ENCODE results near the gene PPP2R1B.
A peak's percentile ranks its signal among the peaks of the same experiment; 100 is the strongest.

Gene PPP2R1B

GRCh38 chr11:111776398-111777093 is 10.4 kb upstream of the PPP2R1B start:
- no peak for TF ChIP-seq CREB1 (IDR thresholded peaks at IDR 0.05; ENCODE audit: low read depth)
- no peak for TF ChIP-seq NFIC (IDR thresholded peaks at IDR 0.05)
- no peak for TF ChIP-seq TCF12 (IDR thresholded peaks at IDR 0.05; ENCODE audit: low read depth)
- no peak for TF ChIP-seq EP300 (IDR thresholded peaks at IDR 0.05; ENCODE audit: borderline replicate concordance)
- TF ChIP-seq RAD21 (IDR thresholded peaks at IDR 0.05; ENCODE audit: low read depth): no peak
- no peak for TF ChIP-seq REST (IDR thresholded peaks at IDR 0.05; ENCODE audit: low read depth)
- TF ChIP-seq ZBTB7A (IDR thresholded peaks at IDR 0.05; ENCODE audit: low read depth): no peak
- no peak for TF ChIP-seq TEAD4 (IDR thresholded peaks at IDR 0.05)
- no peak for TF ChIP-seq FOXM1 (IDR thresholded peaks at IDR 0.05; ENCODE audit: borderline replicate concordance, low read depth)
- TF ChIP-seq CEBPB (IDR thresholded peaks at IDR 0.05): no peak
- TF ChIP-seq EGR1 (IDR thresholded peaks at IDR 0.05): no peak

GRCh38 chr11:111774955-111775710 is 8.9 kb upstream of the PPP2R1B start:
- peak; percentile 46; the same call in 1 of the 2 replicates for TF ChIP-seq NFIC (IDR thresholded peaks at IDR 0.05)
- TF ChIP-seq TEAD4 (IDR thresholded peaks at IDR 0.05): peak; percentile 19; the same call in 1 of the 2 replicates
- no peak for TF ChIP-seq REST (IDR thresholded peaks at IDR 0.05; ENCODE audit: low read depth)
- no peak for TF ChIP-seq CEBPB (IDR thresholded peaks at IDR 0.05)
- TF ChIP-seq EP300 (IDR thresholded peaks at IDR 0.05; ENCODE audit: borderline replicate concordance): 0 out of 2 replicates have a peak, but pooled peaks have one; percentile 14

GRCh38 chr11:111772535-111772934 is 6.3 kb upstream of the PPP2R1B start:
- TF ChIP-seq FOXM1 (IDR thresholded peaks at IDR 0.05; ENCODE audit: borderline replicate concordance, low read depth) (no peak), EP300 (IDR thresholded peaks at IDR 0.05; ENCODE audit: borderline replicate concordance) (no peak), REST (IDR thresholded peaks at IDR 0.05; ENCODE audit: low read depth) (no peak), TEAD4 (IDR thresholded peaks at IDR 0.05) (no peak), YY1 (IDR thresholded peaks at IDR 0.05; ENCODE audit: low read depth) (no peak), TCF12 (IDR thresholded peaks at IDR 0.05; ENCODE audit: low read depth) (no peak)
- TF ChIP-seq, protein P1, sequence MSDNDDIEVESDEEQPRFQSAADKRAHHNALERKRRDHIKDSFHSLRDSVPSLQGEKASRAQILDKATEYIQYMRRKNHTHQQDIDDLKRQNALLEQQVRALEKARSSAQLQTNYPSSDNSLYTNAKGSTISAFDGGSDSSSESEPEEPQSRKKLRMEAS (IDR thresholded peaks at IDR 0.05): no peak
- TF ChIP-seq, protein P2, sequence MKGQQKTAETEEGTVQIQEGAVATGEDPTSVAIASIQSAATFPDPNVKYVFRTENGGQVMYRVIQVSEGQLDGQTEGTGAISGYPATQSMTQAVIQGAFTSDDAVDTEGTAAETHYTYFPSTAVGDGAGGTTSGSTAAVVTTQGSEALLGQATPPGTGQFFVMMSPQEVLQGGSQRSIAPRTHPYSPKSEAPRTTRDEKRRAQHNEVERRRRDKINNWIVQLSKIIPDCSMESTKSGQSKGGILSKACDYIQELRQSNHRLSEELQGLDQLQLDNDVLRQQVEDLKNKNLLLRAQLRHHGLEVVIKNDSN (IDR thresholded peaks at IDR 0.05): no peak

GRCh38 chr11:111770581-111771134 is 4.5 kb upstream of the PPP2R1B start:
- TF ChIP-seq TEAD4 (IDR thresholded peaks at IDR 0.05) (no peak), NFIC (IDR thresholded peaks at IDR 0.05) (no peak), FOXM1 (IDR thresholded peaks at IDR 0.05; ENCODE audit: borderline replicate concordance, low read depth) (no peak), TCF12 (IDR thresholded peaks at IDR 0.05; ENCODE audit: low read depth) (no peak)

- no peak for TF ChIP-seq TAF1 (IDR thresholded peaks at IDR 0.05; ENCODE audit: low read depth)
- TF ChIP-seq NFIC (IDR thresholded peaks at IDR 0.05): no peak
- TF ChIP-seq YY1 (IDR thresholded peaks at IDR 0.05; ENCODE audit: low read depth): no peak
- TF ChIP-seq CEBPB (IDR thresholded peaks at IDR 0.05): no peak
- no peak for TF ChIP-seq CREB1 (IDR thresholded peaks at IDR 0.05; ENCODE audit: low read depth)
- no peak for TF ChIP-seq REST (IDR thresholded peaks at IDR 0.05; ENCODE audit: low read depth)
- no peak for TF ChIP-seq TEAD4 (IDR thresholded peaks at IDR 0.05)
- TF ChIP-seq, protein P1 (IDR thresholded peaks at IDR 0.05): no peak
- TF ChIP-seq, protein P2 (IDR thresholded peaks at IDR 0.05): no peak
- TF ChIP-seq EP300 (IDR thresholded peaks at IDR 0.05; ENCODE audit: borderline replicate concordance): no peak
- TF ChIP-seq TCF12 (IDR thresholded peaks at IDR 0.05; ENCODE audit: low read depth): no peak
- TF ChIP-seq FOXM1 (IDR thresholded peaks at IDR 0.05; ENCODE audit: borderline replicate concordance, low read depth): no peak
- TF ChIP-seq ZBTB7A (IDR thresholded peaks at IDR 0.05; ENCODE audit: low read depth): no peak
- no peak for TF ChIP-seq RAD21 (IDR thresholded peaks at IDR 0.05; ENCODE audit: low read depth)
- TF ChIP-seq EGR1 (IDR thresholded peaks at IDR 0.05): no peak
These were observed 599 bp upstream of the PPP2R1B start for GRCh38 chr11:111766834-111767142.
